HG03521 (cell line): ENCODE results near the gene DNAJC25.

Experiments used
- ATAC-seq: cut with Tn5 transposase; IDR thresholded peaks from one replicate; pipeline ENCODE4 v1.9.1; 2021; ENCODE audit warnings: mild to moderate bottlenecking, moderate library complexity; ENCODE audit not compliant: unreplicated experiment

DNAJC25 gene

DNA sequence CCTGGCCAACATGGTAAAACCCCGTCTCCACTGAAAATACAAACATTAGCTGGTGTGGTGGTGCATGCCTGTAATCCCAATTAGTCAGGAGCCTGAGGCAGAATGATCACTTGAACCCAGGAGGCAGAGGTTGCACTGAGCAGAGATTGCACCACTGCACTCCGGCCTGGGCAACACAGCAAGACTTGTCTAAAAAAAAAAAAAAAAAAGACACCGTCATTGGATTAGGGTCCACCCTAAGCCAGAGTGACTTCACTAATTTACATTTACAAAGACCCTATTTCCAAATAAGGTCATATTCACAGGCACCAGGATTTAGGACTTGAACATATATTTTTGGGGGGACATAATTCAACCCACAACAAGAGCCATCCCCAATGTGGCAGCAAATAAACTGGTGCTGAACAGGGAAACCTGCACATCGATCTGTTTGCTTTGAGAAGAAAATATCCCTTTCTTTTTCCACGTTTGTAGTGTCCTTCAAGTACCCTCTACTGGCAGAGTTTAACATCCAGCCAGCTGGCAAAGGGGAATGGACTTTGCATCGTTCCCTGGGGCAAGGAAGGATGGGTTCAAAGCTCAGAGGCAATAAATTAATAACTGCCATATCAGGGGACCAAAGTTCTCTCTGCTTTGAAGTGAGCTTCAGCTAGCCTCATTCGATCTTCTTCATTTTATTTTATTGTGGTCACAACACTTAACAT is 3.7 kb upstream of the DNAJC25 start:
- no peak for ATAC-seq

- ATAC-seq, result no peak
Measured at GRCh38 chr9:111628411-111628810, 2.7 kb upstream of the DNAJC25 start.

DNA sequence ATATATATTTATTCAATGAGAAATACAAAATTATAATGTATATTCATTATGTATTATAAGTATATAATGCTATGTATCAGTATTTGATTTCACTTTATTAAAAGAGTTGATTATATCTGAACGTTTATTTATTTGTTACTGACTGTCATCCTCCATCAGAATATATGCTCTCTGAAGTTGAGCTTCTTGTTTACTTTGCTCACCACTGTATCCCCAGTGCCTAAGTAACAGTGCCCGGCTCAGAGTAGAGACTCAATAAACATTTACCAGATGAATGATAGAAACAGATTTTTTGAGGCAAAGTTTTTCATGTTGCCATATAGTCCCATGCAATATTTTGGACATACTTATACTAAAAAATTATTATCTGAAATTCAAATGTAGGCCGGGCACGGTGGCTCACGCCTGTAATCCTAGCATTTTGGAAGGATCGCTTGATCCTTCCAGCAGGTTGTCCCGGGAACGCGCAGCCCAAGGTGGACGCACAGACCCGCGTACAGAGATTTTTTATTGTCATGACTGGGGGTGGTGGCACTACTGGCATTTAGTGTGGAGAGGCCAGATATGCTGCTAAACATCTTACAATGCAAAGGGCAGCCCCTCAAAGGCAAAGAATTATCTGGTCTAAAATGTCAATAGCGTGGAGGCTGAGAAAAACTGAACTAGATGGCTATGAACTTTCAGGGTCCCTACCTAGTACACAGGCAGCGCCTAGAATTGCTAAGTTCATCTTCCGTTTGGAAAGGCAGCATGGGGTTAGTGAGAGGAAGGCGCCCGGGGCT is 761 bp upstream of the DNAJC25 start:
- peak; percentile 23 for ATAC-seq

GRCh38 chr9:111630964-111631213 is 245 bp upstream of the DNAJC25 start:
- no peak for ATAC-seq

DNA sequence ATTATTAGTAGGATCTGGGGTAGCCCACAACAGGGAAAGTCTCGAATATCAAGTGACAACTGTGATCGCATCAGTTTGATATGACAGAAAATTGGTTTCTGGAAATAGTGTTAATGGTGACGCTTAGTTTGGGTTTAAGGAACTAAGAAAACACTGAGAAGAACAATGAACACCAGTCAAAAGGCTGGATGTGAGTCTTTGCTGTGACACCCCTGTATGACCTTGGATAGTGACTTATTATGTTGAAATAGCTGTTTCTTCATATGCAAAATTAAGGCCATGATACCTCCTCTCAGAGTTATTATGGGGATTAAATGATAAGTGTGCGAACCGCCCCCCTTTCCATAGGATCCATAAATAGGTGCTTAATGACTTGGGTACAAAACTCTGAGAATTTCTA is 926 bp downstream of the DNAJC25 start:
- ATAC-seq, result no peak

GRCh38 chr9:111632695-111633388 is 1.7 kb downstream of the DNAJC25 start:
- ATAC-seq, result no peak

DNA sequence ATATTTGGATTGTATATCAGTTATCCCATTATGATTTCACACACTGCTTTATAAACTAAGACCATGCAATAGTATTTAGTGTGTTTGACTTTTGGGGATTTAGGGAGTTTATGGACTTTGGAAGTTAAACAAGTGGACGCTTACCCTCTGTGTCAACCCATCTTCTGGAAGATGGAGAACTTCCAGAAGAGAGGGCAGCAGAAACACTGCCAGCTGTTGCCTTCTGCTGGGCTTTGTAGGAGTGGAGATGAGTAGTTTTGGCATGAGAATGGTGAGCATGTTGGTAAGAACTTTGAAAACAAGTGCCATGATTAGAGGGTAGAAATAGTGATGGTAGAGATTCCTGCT is 2.2 kb downstream of the DNAJC25 start:
- no peak for ATAC-seq

DNA sequence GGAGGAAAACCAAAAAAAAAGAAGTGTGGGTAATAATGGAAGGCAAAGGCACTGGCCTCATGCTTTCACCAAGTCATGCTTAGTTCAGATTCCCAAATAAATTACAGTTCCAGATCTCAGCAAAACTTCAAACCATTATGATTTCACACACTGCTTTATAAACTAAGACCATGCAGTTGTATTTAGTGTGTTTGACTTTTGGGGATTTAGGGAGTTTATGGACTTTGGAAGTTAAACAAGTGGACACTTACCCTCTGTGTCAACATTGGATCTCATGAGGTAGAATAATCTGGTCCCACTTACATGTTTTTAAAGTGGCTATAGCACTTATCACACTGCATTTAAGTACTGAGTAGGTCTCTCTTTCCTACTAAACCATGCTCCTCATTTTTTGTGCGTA is 3.7 kb downstream of the DNAJC25 start:
- ATAC-seq, result no peak

GRCh38 chr9:111637421-111637950 is 6.4 kb downstream of the DNAJC25 start:
- ATAC-seq, result no peak

GRCh38 chr9:111644195-111644772 is 13.2 kb downstream of the DNAJC25 start:
- ATAC-seq, result no peak

GRCh38 chr9:111645806-111646205 is 14.7 kb downstream of the DNAJC25 start:
- ATAC-seq, result no peak

- no peak for ATAC-seq
Measured at GRCh38 chr9:111646417-111646816, 15.3 kb downstream of the DNAJC25 start.

- no peak for ATAC-seq
Measured at GRCh38 chr9:111648066-111648465, 16.9 kb downstream of the DNAJC25 start.

DNA sequence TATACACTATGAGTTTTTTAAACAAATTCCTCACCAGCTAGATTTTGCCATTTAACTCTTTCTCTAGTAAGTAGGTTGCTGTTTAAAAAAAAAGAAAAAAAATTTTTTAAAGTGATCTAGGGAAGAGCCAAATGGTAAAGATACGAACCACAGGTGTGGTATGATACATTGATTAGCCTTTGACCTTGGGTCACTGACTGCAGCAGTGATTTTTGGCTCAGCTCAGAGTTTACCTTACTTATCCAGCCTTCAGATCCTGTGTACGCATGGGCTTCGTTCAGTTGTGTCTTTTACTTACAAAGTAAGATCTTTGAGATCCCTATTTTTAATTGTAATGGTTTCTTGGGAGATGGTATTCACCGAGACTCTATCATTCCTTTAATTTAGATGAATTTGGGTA is 17.9 kb downstream of the DNAJC25 start:
- ATAC-seq, result no peak

- ATAC-seq, result no peak
Measured at GRCh38 chr9:111657051-111657450, 25.9 kb downstream of the DNAJC25 start.

DNA sequence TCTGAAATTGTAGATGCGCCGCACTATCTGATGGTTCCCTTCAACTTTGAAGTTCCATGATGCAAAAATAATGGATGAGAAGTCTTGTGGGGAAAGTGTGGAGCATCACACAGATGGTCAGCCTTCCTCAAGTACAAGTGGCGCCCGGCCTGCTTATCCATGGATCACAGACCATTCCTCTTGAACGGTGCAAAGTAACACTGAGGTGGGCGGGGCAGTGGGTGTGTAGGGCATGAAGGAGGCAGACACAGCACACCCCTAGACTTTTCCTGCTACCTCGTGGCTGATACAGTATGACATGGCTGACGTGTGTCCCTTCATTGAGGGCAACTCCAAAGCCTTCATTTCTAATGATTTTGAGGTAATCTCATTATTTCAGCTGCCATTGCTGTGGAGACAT is 27.8 kb downstream of the DNAJC25 start:
- ATAC-seq, result no peak

- no peak for ATAC-seq
Measured at GRCh38 chr9:111659691-111660090, 28.6 kb downstream of the DNAJC25 start.

GRCh38 chr9:111661150-111661801 is 30.1 kb downstream of the DNAJC25 start, which contains the start of gene GNG10:
TSS of gene GNG10 (plus strand) at chr9:111661605. CDS start at chr9:111661635, 30 bp downstream.
- ATAC-seq, result peak; percentile 78

DNA sequence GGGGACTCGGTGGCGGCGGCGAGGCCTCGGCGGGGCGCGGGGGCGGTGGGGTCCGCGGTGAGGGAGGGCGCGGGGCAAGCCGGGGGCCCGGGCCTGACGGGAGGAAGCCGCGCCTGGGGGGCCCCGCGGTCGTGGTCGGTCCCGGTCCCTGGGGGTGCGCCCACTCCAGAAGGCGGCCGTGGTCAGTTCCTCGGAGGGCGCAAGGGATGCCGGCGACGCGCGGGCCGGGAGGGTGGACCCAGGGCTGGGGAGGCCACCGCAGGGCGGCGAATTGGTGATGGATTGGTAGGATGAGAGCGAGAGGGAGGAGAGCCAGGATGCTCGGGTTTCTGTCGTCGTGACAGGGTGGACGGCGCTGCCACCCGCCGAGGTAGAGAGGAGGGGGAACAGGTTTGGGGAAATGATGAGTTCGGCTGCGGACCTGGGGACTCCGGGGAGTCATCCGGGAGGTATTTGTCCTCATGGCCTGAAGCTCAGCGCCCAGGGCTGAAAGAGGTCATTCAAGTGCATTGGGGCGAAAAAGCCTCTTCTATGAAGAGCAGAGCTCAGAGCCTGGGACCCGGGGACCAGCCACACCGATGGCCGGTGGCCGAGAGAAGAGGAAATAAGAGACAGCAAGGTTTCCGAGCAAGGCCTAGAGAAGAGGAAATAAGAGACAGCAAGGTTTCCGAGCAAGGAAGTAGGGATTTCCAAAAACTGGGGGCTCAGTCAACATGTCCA is 30.8 kb downstream of the DNAJC25 start:
- ATAC-seq, result peak; percentile 24

DNA sequence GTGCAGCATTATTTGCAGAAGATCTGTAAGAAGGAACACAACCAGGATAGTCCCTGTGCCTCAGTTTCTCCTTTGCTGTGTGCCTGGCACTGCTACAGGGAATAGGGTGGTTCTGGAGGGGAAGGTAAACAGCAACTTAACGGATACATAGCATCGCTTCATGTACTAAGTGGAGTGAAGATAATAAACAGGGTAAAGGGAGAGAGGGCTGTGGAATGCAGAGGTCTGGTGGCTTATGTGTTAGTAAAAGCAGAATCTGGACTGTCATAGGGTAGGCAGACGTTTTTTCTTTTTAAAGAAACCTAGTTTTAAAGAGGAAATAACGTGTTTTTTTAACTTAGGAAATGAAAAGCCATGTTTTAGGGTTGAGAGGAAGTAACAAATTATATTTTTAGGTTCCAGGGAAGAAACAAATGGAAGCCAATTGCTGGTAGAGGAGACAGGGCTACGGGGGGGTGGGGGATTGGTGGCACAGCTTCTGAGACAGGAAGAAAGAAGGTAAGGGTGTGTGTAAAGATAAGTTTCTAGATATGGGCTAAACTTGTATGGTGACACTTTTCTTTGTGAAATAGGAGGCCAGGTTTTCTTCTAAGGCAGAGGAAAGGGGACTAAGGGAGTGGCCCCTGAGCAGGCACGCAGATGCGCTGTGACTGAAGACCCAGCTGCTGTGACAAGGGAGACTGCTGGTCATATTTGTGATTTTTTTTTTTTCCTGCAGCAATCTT is 31.6 kb downstream of the DNAJC25 start:
- peak; percentile 9 for ATAC-seq
